ENCODE measurements around the gene GJB3.

Gene GJB3

DNA sequence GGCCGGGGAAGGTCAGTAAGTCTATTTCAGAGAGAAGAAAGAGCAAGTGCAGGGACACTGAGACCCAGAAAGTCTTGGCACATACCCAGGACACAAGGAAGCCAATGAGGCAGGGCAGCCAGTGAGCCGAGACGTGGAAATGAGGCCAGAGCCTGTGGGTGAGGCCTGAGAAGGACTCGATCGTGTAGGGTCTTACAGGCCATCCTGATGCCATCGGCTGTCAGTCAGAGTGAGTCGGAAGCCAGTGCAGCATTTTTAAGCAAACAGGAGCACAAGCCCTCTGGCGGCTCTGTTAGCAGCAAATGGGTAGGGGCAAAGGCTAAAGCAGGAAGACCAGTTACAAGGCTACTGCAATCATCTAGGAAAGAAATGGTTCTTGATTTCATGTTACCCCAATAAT, 6.1 kb upstream of the GJB3 start:
- H2AFZ ChIP-seq (ENCODE audit: low read depth, low read length) = no peak overlapping the region
- H3K27ac ChIP-seq (ENCODE audit: low read length) = no peak overlapping the region
- no peak overlapping the region for H3K4me2 ChIP-seq (ENCODE audit: low read length)
- no peaks in the 10 kb centered on the region for H4K20me1 ChIP-seq (ENCODE audit: insufficient read depth, low read length)
- H3K9me3 ChIP-seq (ENCODE audit: insufficient read depth, low read length) = no peaks in the 10 kb centered on the region
- no peaks in the 10 kb centered on the region for H3K79me2 ChIP-seq (ENCODE audit: low read length)
- H3K9ac ChIP-seq (ENCODE audit: low read length) = no peak overlapping the region
- TF ChIP-seq CTCF (IDR thresholded peaks at IDR 0.05; ENCODE audit: low read depth, low read length) = no peak
- no peak for TF ChIP-seq EZH2phosphoT487 (IDR thresholded peaks at IDR 0.05; ENCODE audit: low read depth)
- H3K4me3 ChIP-seq (ENCODE audit: low read length) = no peak overlapping the region
- no peaks in the 10 kb centered on the region for H3K36me3 ChIP-seq (replicated peaks; ENCODE audit: low read depth, low read length)
- no peaks in the 10 kb centered on the region for H3K4me1 ChIP-seq (ENCODE audit: low read length)
- H3K27me3 ChIP-seq (ENCODE audit: low read depth, low read length) = no peaks in the 10 kb centered on the region

DNA sequence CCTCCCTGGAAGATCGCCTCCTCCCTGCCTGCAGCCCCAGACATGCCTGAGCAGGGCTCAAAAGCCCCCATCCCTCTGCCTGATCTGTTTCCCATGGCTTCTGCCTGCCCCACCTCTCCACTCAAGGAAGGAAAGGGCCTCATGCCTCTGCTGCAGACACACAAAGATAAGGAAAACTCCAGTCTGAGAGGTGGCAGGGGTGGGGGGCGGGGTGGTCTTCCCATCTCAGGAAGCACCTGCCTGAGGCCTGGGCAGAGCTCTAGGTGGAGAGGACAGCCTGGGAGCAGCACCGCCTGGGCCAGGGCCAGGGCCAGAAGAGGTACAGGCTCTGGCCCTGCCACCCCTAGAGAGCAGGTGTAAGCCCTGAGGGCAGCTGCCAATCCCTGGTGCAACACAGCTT, 4.1 kb upstream of the GJB3 start:
- H3K9me3 ChIP-seq (ENCODE audit: insufficient read depth, low read length) = no peaks in the 10 kb centered on the region
- no peaks in the 10 kb centered on the region for H4K20me1 ChIP-seq (ENCODE audit: insufficient read depth, low read length)
- no peak overlapping the region for H3K9ac ChIP-seq (ENCODE audit: low read length)
- no peaks in the 10 kb centered on the region for H3K79me2 ChIP-seq (ENCODE audit: low read length)
- no peaks in the 10 kb centered on the region for H3K27me3 ChIP-seq (ENCODE audit: low read depth, low read length)
- H3K4me1 ChIP-seq (ENCODE audit: low read length) = no peaks in the 10 kb centered on the region
- H2AFZ ChIP-seq (ENCODE audit: low read depth, low read length) = no peak overlapping the region
- no peaks in the 10 kb centered on the region for H3K36me3 ChIP-seq (replicated peaks; ENCODE audit: low read depth, low read length)
- H3K27ac ChIP-seq (ENCODE audit: low read length) = no peak overlapping the region
- no peak overlapping the region for H3K4me2 ChIP-seq (ENCODE audit: low read length)
- no peak overlapping the region for H3K4me3 ChIP-seq (ENCODE audit: low read length)
- TF ChIP-seq CTCF (IDR thresholded peaks at IDR 0.05; ENCODE audit: low read depth, low read length) = no peak
- TF ChIP-seq EZH2phosphoT487 (IDR thresholded peaks at IDR 0.05; ENCODE audit: low read depth) = no peak

- Histone ChIP-seq H3K27ac (ENCODE audit: low read length) (no peak overlapping the region), H3K79me2 (ENCODE audit: low read length) (no peaks in the 10 kb centered on the region), H2AFZ (ENCODE audit: low read depth, low read length) (no peak overlapping the region), H4K20me1 (ENCODE audit: insufficient read depth, low read length) (no peaks in the 10 kb centered on the region), H3K4me3 (ENCODE audit: low read length) (no peak overlapping the region), H3K4me1 (ENCODE audit: low read length) (no peaks in the 10 kb centered on the region), H3K4me2 (ENCODE audit: low read length) (no peak overlapping the region), H3K36me3 (replicated peaks; ENCODE audit: low read depth, low read length) (no peaks in the 10 kb centered on the region), H3K27me3 (ENCODE audit: low read depth, low read length) (no peaks in the 10 kb centered on the region), H3K9me3 (ENCODE audit: insufficient read depth, low read length) (no peaks in the 10 kb centered on the region), H3K9ac (ENCODE audit: low read length) (no peak overlapping the region)
- no peak for TF ChIP-seq EZH2phosphoT487 (IDR thresholded peaks at IDR 0.05; ENCODE audit: low read depth)
Measured at GRCh38 chr1:34777519-34778321, 3.3 kb upstream of the GJB3 start.

GRCh38 chr1:34778381-34778780, 2.6 kb upstream of the GJB3 start:
- no peaks in the 10 kb centered on the region for H3K36me3 ChIP-seq (replicated peaks; ENCODE audit: low read depth, low read length)
- H4K20me1 ChIP-seq (ENCODE audit: insufficient read depth, low read length) = no peaks in the 10 kb centered on the region
- H3K9ac ChIP-seq (ENCODE audit: low read length) = no peak overlapping the region
- H3K27ac ChIP-seq (ENCODE audit: low read length) = no peak overlapping the region
- no peaks in the 10 kb centered on the region for H3K79me2 ChIP-seq (ENCODE audit: low read length)
- no peaks in the 10 kb centered on the region for H3K4me1 ChIP-seq (ENCODE audit: low read length)
- H3K9me3 ChIP-seq (ENCODE audit: insufficient read depth, low read length) = no peaks in the 10 kb centered on the region
- no peak overlapping the region for H2AFZ ChIP-seq (ENCODE audit: low read depth, low read length)
- TF ChIP-seq CTCF (IDR thresholded peaks at IDR 0.05; ENCODE audit: low read depth, low read length) (no peak), EZH2phosphoT487 (IDR thresholded peaks at IDR 0.05; ENCODE audit: low read depth) (no peak)
- no peaks in the 10 kb centered on the region for H3K27me3 ChIP-seq (ENCODE audit: low read depth, low read length)
- no peak overlapping the region for H3K4me3 ChIP-seq (ENCODE audit: low read length)
- H3K4me2 ChIP-seq (ENCODE audit: low read length) = no peak overlapping the region
